OCI-LY1 (cell line): ENCODE data around the gene STK38L.

Experiments used
- H2AFZ ChIP-seq: fragments of 200-600 bp; sonication (generic), shearing (Covaris generic); 2 replicates; pipeline ENCODE4 v1.6.0; 2014; ENCODE audit warnings: antibody characterized with exemption, mild to moderate bottlenecking, low read length
- H3F3A ChIP-seq: fragments of 200-600 bp; sonication (generic), shearing (Covaris generic); 2 replicates; pipeline ENCODE4 v1.6.0; 2014; ENCODE audit warnings: mild to moderate bottlenecking, antibody characterized with exemption, low read length, moderate library complexity; ENCODE audit not compliant: insufficient read depth
- H3K27ac ChIP-seq: fragments of 200-600 bp; sonication (generic); 2 replicates; pipeline ENCODE4 v1.5.1; 2014; ENCODE audit warnings: low read length, mixed run types, mild to moderate bottlenecking, low read depth; ENCODE audit not compliant: poor library complexity, severe bottlenecking
- H3K27me3 ChIP-seq: fragments of 200-600 bp; sonication (generic); 2 replicates; pipeline ENCODE4 v1.6.0; 2014; ENCODE audit warnings: antibody characterized with exemption, mild to moderate bottlenecking, low read length, moderate library complexity; ENCODE audit not compliant: insufficient read depth
- H3K36me3 ChIP-seq: fragments of 200-600 bp; sonication (generic); 2 replicates; pipeline ENCODE4 v1.6.1; 2014; ENCODE audit warnings: mild to moderate bottlenecking, antibody characterized with exemption, low read length, moderate library complexity, mixed read lengths; ENCODE audit not compliant: insufficient read depth
- H3K4me1 ChIP-seq: fragments of 200-600 bp; sonication (generic); 2 replicates; pipeline ENCODE4 v1.5.1; 2014; ENCODE audit warnings: mild to moderate bottlenecking, low read length, moderate library complexity; ENCODE audit not compliant: insufficient read depth, severe bottlenecking
- H3K4me2 ChIP-seq: fragments of 200-600 bp; sonication (generic), shearing (Covaris generic); 2 replicates; pipeline ENCODE4 v1.6.1; 2014; ENCODE audit warnings: low read length
- H3K4me3 ChIP-seq: fragments of 200-600 bp; sonication (generic); 2 replicates; pipeline ENCODE4 v1.5.1; 2014; ENCODE audit warnings: low read length, low read depth, mild to moderate bottlenecking, mixed read lengths; ENCODE audit not compliant: poor library complexity, severe bottlenecking
- H3K79me2 ChIP-seq: fragments of 200-600 bp; shearing (Covaris generic); 2 replicates; pipeline ENCODE4 v1.6.1; 2016; ENCODE audit warnings: mixed run types, low read length, mixed read lengths; ENCODE audit not compliant: insufficient read depth
- H3K9ac ChIP-seq: fragments of 200-600 bp; sonication (generic), shearing (Covaris generic); 2 replicates; pipeline ENCODE4 v1.6.1; 2014; ENCODE audit warnings: mild to moderate bottlenecking, low read length, mixed read lengths
- H3K9me2 ChIP-seq: fragments of 200-600 bp; sonication (generic), shearing (Covaris generic); 2 replicates; pipeline ENCODE4 v1.6.1; 2014; ENCODE audit warnings: low read depth, mild to moderate bottlenecking, low read length, mixed read lengths
- H3K9me3 ChIP-seq: fragments of 200-600 bp; shearing (Covaris generic); 2 replicates; pipeline ENCODE4 v1.6.1; 2014; ENCODE audit warnings: low read length, mixed read lengths
- H4K20me1 ChIP-seq: fragments of 200-600 bp; sonication (generic), shearing (Covaris generic); 2 replicates; pipeline ENCODE4 v1.6.0; 2016; ENCODE audit warnings: mild to moderate bottlenecking, low read length; ENCODE audit not compliant: insufficient read depth
- EZH2 ChIP-seq: fragments of 200-600 bp; sonication (generic), shearing (Covaris generic); IDR thresholded peaks from 2 replicates; pipeline ENCODE4 v1.8.0; 2017; ENCODE audit warnings: borderline replicate concordance, mixed run types, mild to moderate bottlenecking, antibody characterized with exemption, low read length, moderate library complexity, mixed read lengths
- TF ChIP-seq, protein P1 (sequence below): fragments of 200-600 bp; sonication (generic), shearing (Covaris generic); IDR thresholded peaks from 2 replicates; pipeline ENCODE4 v1.5.1; 2017; ENCODE audit warnings: mild to moderate bottlenecking, antibody characterized with exemption, low read length, moderate library complexity, mixed read lengths

Gene STK38L

DNA sequence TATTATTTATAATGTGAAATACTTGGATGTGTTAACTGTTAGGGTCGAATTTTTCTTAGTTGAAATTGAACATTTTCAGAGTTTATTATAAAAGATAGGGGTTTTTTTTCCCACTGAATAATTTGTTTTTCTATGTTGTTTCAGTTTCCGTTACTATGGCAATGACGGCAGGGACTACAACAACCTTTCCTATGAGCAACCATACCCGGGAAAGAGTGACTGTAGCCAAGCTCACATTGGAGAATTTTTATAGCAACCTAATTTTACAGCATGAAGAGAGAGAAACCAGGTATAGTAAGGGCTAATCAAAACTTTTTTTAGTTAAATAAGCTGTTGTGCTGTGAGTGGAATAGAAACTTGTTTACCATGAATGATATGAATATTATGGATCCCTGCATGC, 53.5 kb downstream of the STK38L start:
- H3K9me3 ChIP-seq = peaks cover 3% of the 10 kb centered on the region; the same call in 1 of the 2 replicates
- H3K79me2 ChIP-seq = no peaks in the 10 kb centered on the region
- no peaks in the 10 kb centered on the region for H3K4me1 ChIP-seq
- H3K9ac ChIP-seq = no peak overlapping the region
- H4K20me1 ChIP-seq = no peaks in the 10 kb centered on the region
- TF ChIP-seq, protein P1, sequence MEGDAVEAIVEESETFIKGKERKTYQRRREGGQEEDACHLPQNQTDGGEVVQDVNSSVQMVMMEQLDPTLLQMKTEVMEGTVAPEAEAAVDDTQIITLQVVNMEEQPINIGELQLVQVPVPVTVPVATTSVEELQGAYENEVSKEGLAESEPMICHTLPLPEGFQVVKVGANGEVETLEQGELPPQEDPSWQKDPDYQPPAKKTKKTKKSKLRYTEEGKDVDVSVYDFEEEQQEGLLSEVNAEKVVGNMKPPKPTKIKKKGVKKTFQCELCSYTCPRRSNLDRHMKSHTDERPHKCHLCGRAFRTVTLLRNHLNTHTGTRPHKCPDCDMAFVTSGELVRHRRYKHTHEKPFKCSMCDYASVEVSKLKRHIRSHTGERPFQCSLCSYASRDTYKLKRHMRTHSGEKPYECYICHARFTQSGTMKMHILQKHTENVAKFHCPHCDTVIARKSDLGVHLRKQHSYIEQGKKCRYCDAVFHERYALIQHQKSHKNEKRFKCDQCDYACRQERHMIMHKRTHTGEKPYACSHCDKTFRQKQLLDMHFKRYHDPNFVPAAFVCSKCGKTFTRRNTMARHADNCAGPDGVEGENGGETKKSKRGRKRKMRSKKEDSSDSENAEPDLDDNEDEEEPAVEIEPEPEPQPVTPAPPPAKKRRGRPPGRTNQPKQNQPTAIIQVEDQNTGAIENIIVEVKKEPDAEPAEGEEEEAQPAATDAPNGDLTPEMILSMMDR = no peak
- no peak for TF ChIP-seq EZH2
- H3K36me3 ChIP-seq = peaks cover 28% of the 10 kb centered on the region
- no peak overlapping the region for H3K27ac ChIP-seq
- H2AFZ ChIP-seq = no peak overlapping the region
- H3K4me2 ChIP-seq = no peak overlapping the region
- H3K9me2 ChIP-seq = no peaks in the 10 kb centered on the region
- no peaks in the 10 kb centered on the region for H3K27me3 ChIP-seq
- no peaks in the 10 kb centered on the region for H3F3A ChIP-seq
- H3K4me3 ChIP-seq = no peak overlapping the region

DNA sequence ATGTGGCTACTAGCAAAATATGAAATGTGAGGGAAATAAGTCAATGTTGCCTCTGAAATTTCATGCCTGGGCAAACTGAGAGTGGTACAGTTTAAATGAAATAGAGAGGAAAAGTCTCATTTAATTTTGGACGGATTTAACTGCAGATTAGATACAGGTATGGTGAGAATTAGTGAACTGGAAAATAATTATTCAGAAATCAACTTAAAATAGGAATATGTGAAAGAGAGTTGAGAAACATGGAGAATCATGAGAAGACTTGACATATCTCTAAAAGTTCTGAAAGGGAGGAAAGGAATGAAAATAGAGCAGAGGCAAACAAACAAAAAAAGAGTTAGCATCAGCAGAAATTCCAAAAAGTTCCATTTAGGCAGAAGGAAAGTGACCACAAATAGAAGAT, 55.0 kb downstream of the STK38L start:
- H3K4me1 ChIP-seq = no peaks in the 10 kb centered on the region
- H2AFZ ChIP-seq = no peak overlapping the region
- peaks cover 3% of the 10 kb centered on the region; the same call in 1 of the 2 replicates for H3K9me3 ChIP-seq
- no peak overlapping the region for H3K27ac ChIP-seq
- H3K4me3 ChIP-seq = no peak overlapping the region
- H3K4me2 ChIP-seq = no peak overlapping the region
- H3K36me3 ChIP-seq = peaks cover 28% of the 10 kb centered on the region
- H4K20me1 ChIP-seq = no peaks in the 10 kb centered on the region
- no peaks in the 10 kb centered on the region for H3K9me2 ChIP-seq
- no peak overlapping the region for H3K9ac ChIP-seq
- no peaks in the 10 kb centered on the region for H3K79me2 ChIP-seq
- no peaks in the 10 kb centered on the region for H3F3A ChIP-seq
- TF ChIP-seq EZH2 = no peak
- TF ChIP-seq, protein P1 = no peak
- H3K27me3 ChIP-seq = no peaks in the 10 kb centered on the region

GRCh38 chr12:27300226-27300625, 56.1 kb downstream of the STK38L start:
- Histone ChIP-seq H3K4me3 (no peak overlapping the region), H3K9me2 (no peaks in the 10 kb centered on the region), H3K4me1 (no peaks in the 10 kb centered on the region), H3K27ac (no peak overlapping the region), H3K27me3 (no peaks in the 10 kb centered on the region), H2AFZ (no peak overlapping the region), H3K36me3 (peaks cover 28% of the 10 kb centered on the region), H3K9ac (no peak overlapping the region), H4K20me1 (no peaks in the 10 kb centered on the region), H3F3A (0 out of 2 replicates have a peak, but pooled peaks cover 2% of the 10 kb centered on the region), H3K79me2 (no peaks in the 10 kb centered on the region), H3K4me2 (no peak overlapping the region), H3K9me3 (peaks cover 3% of the 10 kb centered on the region; the same call in 1 of the 2 replicates)
- TF ChIP-seq EZH2 = no peak
- TF ChIP-seq, protein P1 = no peak
